ENCODE results near the gene CCNY.

DNA sequence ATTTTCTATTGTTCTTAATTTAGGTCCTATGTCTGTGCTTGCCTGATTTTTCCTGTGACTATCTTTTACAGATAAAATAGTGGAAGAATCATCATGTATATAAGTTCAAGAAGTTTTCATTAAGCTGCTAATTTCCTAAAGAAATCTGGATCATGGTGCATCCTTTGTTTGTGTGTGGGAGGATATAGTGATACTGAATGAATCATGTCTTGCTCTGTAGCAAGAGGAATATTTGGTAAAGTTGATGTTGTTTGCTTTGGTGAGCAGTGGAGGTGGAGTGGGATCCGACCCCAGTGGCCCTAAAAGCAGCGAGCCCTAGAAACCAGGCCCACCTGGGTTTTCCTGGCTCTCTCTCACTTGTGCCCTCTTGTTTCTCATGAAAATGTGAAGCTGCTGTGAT lies 83.7 kb downstream of the CCNY start:
- TF ChIP-seq, protein P1, sequence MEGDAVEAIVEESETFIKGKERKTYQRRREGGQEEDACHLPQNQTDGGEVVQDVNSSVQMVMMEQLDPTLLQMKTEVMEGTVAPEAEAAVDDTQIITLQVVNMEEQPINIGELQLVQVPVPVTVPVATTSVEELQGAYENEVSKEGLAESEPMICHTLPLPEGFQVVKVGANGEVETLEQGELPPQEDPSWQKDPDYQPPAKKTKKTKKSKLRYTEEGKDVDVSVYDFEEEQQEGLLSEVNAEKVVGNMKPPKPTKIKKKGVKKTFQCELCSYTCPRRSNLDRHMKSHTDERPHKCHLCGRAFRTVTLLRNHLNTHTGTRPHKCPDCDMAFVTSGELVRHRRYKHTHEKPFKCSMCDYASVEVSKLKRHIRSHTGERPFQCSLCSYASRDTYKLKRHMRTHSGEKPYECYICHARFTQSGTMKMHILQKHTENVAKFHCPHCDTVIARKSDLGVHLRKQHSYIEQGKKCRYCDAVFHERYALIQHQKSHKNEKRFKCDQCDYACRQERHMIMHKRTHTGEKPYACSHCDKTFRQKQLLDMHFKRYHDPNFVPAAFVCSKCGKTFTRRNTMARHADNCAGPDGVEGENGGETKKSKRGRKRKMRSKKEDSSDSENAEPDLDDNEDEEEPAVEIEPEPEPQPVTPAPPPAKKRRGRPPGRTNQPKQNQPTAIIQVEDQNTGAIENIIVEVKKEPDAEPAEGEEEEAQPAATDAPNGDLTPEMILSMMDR (IDR thresholded peaks at IDR 0.05), result no peak
- TF ChIP-seq POLR2A (IDR thresholded peaks at IDR 0.05), result no peak

All from Peyer's patch (tissue), 4 donors.